Astrocyte (in vitro differentiated cells and primary cell): ENCODE results near the gene CD200R1L. TPM values are rescaled to one million over a fixed set of nuclear protein-coding genes. Genes with fewer than 3 reads are reported as not detected.

ENCODE experiments used
- DNase-seq: peaks from one replicate; pipeline ENCODE4 v3.0.0-alpha.2; 2010; ENCODE audit warnings: low read depth
- FAIRE-seq: peaks from 2 replicates; lab custom pipeline; 2011; peaks lifted over from hg19 to GRCh38; lab: Jason Lieb, UNC
- H2AFZ ChIP-seq: 2 replicates; pipeline ENCODE4 v1.6.0; 2012; ENCODE audit warnings: low read depth, low read length, inconsistent platforms
- H3K27ac ChIP-seq: 2 replicates; pipeline ENCODE4 v1.5.1; 2011; ENCODE audit warnings: low read depth, low read length, inconsistent platforms
- H3K27me3 ChIP-seq: 2 replicates; pipeline ENCODE4 v1.6.0; 2011; ENCODE audit warnings: low read length, inconsistent platforms; ENCODE audit not compliant: insufficient read depth
- H3K36me3 ChIP-seq: 2 replicates; pipeline ENCODE4 v1.5.1; 2011; ENCODE audit warnings: low read length, inconsistent platforms; ENCODE audit not compliant: insufficient read depth
- H3K4me1 ChIP-seq: 2 replicates; pipeline ENCODE4 v1.5.1; 2011; ENCODE audit warnings: low read length, inconsistent platforms; ENCODE audit not compliant: insufficient read depth
- H3K4me2 ChIP-seq: 2 replicates; pipeline ENCODE4 v1.6.0; 2012; ENCODE audit warnings: low read length, inconsistent platforms
- H3K4me3 ChIP-seq: 2 replicates; pipeline ENCODE4 v1.5.1; 2011; ENCODE audit warnings: low read depth, mild to moderate bottlenecking, low read length, inconsistent platforms; ENCODE audit not compliant: insufficient read depth
- H3K79me2 ChIP-seq: 2 replicates; pipeline ENCODE4 v1.6.0; 2012; ENCODE audit warnings: mild to moderate bottlenecking, low read length, inconsistent platforms; ENCODE audit not compliant: insufficient read depth
- H3K9ac ChIP-seq: 2 replicates; pipeline ENCODE4 v1.6.0; 2012; ENCODE audit warnings: mild to moderate bottlenecking, low read length, inconsistent platforms
- H3K9me3 ChIP-seq: 2 replicates; pipeline ENCODE4 v1.5.1; 2012; ENCODE audit warnings: low read depth, mild to moderate bottlenecking, low read length, inconsistent platforms; ENCODE audit not compliant: insufficient read depth
- H4K20me1 ChIP-seq: 2 replicates; pipeline ENCODE4 v1.6.0; 2012; ENCODE audit warnings: low read length, inconsistent platforms; ENCODE audit not compliant: insufficient read depth
- H3K27ac Mint-ChIP-seq: one replicate; pipeline ENCODE4 v1.8.0; 2021; ENCODE audit warnings: mild to moderate bottlenecking, mixed read lengths; ENCODE audit not compliant: unreplicated experiment
- H3K27me3 Mint-ChIP-seq: one replicate; pipeline ENCODE4 v1.8.0; 2021; ENCODE audit warnings: low read depth, mixed read lengths; ENCODE audit not compliant: unreplicated experiment
- H3K36me3 Mint-ChIP-seq: one replicate; pipeline ENCODE4 v1.8.0; 2021; ENCODE audit warnings: low read depth, mixed read lengths; ENCODE audit not compliant: unreplicated experiment
- H3K4me1 Mint-ChIP-seq: one replicate; pipeline ENCODE4 v1.8.0; 2021; ENCODE audit warnings: low read depth, mixed read lengths; ENCODE audit not compliant: unreplicated experiment
- H3K4me3 Mint-ChIP-seq: one replicate; pipeline ENCODE4 v1.8.0; 2021; ENCODE audit warnings: mild to moderate bottlenecking, moderate library complexity, mixed read lengths; ENCODE audit not compliant: unreplicated experiment
- H3K9me3 Mint-ChIP-seq: one replicate; pipeline ENCODE4 v1.8.0; 2021; ENCODE audit warnings: mild to moderate bottlenecking, mixed read lengths; ENCODE audit not compliant: unreplicated experiment
- EZH2 ChIP-seq: IDR thresholded peaks from 2 replicates; pipeline ENCODE4 v1.6.1; 2012; ENCODE audit warnings: mild to moderate bottlenecking, low read length, inconsistent platforms; ENCODE audit not compliant: insufficient read depth
- total RNA-seq: library from RNA; stranded (reverse); gene quantifications from 2 replicates; pipeline ENCODE4 v1.2.1, GENCODE V29; 2021
- TF ChIP-seq, protein P1 (sequence below): IDR thresholded peaks from 2 replicates; pipeline ENCODE4 v1.5.1; 2011; ENCODE audit warnings: low read depth, mild to moderate bottlenecking, inconsistent platforms, low read length, moderate library complexity; ENCODE audit not compliant: insufficient read depth

Gene CD200R1L
- total RNA-seq, 1 donor from 2014 or later = not detected

DNA sequence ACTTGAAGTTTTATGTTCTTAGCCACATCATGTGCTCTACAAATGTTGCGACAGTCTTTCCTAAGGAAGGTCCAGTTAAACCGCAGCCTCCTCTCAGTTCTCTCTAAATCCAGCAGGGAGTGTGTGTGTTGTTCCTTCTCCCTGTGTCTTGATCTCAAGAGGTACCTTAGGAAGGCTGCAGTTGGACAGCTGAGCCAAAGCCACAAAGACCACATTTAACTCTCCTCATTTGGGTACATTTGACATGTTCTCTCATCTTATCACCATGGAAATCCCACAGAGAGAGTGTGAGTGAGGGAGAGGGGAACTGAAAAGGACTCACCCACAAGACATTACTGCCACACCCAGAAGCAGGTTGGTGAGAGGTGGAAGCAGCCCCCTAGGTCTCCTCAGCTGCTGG, 79.5 kb downstream of the CD200R1L start:
- FAIRE-seq = no peak
- no peaks in the 10 kb centered on the region for H4K20me1 ChIP-seq
- no peak overlapping the region for H3K27ac ChIP-seq
- no peaks in the 10 kb centered on the region for H3K27me3 Mint-ChIP-seq
- H3K36me3 Mint-ChIP-seq = no peaks in the 10 kb centered on the region
- no peak overlapping the region for H3K27ac Mint-ChIP-seq
- H3K4me3 Mint-ChIP-seq = no peak overlapping the region
- no peaks in the 10 kb centered on the region for H3K9me3 ChIP-seq
- no peak for TF ChIP-seq EZH2
- TF ChIP-seq, protein P1, sequence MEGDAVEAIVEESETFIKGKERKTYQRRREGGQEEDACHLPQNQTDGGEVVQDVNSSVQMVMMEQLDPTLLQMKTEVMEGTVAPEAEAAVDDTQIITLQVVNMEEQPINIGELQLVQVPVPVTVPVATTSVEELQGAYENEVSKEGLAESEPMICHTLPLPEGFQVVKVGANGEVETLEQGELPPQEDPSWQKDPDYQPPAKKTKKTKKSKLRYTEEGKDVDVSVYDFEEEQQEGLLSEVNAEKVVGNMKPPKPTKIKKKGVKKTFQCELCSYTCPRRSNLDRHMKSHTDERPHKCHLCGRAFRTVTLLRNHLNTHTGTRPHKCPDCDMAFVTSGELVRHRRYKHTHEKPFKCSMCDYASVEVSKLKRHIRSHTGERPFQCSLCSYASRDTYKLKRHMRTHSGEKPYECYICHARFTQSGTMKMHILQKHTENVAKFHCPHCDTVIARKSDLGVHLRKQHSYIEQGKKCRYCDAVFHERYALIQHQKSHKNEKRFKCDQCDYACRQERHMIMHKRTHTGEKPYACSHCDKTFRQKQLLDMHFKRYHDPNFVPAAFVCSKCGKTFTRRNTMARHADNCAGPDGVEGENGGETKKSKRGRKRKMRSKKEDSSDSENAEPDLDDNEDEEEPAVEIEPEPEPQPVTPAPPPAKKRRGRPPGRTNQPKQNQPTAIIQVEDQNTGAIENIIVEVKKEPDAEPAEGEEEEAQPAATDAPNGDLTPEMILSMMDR = no peak
- H3K4me1 ChIP-seq = peaks cover 3% of the 10 kb centered on the region
- H3K4me1 Mint-ChIP-seq = peaks cover 3% of the 10 kb centered on the region
- no peaks in the 10 kb centered on the region for H3K36me3 ChIP-seq
- H3K79me2 ChIP-seq = no peaks in the 10 kb centered on the region
- H3K4me2 ChIP-seq = no peak overlapping the region
- H3K9me3 Mint-ChIP-seq = peaks cover 2% of the 10 kb centered on the region
- H3K9ac ChIP-seq = no peak overlapping the region
- no peak overlapping the region for H2AFZ ChIP-seq
- no peak for DNase-seq
- no peak overlapping the region for H3K4me3 ChIP-seq
- H3K27me3 ChIP-seq = no peaks in the 10 kb centered on the region

Other genes starting within 250 kb of the CD200R1L start
- gene CCDC80, start 205.7 kb downstream of the CD200R1L start, total RNA-seq = 272 and 333 TPM in 2 replicates
- 0.39 and 0.67 TPM in 2 replicates for gene CD200R1, start 128.2 kb upstream of the CD200R1L start, total RNA-seq
- 25.7 TPM in 2 replicates for gene GTPBP8, start 144.1 kb upstream of the CD200R1L start, total RNA-seq